HEK293 (cell line): ENCODE results near the gene GRB2.

Experiments used
- CTCF ChIP-seq: fragments of 450-650 bp; formaldehyde crosslinking; IDR thresholded peaks from 2 replicates; pipeline ENCODE4 v1.5.1; 2016; ENCODE audit warnings: missing biosample characterization, missing genetic modification characterization
- SALL2 ChIP-seq: fragments of 450-650 bp; formaldehyde crosslinking; IDR thresholded peaks from 2 replicates; pipeline ENCODE4 v1.5.0; 2017; ENCODE audit warnings: missing biosample characterization, mild to moderate bottlenecking, missing genetic modification characterization, borderline replicate concordance
- ZNF175 ChIP-seq: fragments of 450-650 bp; formaldehyde crosslinking; IDR thresholded peaks from 2 replicates; pipeline ENCODE4 v1.5.1; 2016; ENCODE audit warnings: missing biosample characterization, missing genetic modification characterization
- ZNF274 ChIP-seq, 2 experiments: fragments of 200-500 bp in 1 of 2; fragments of 450-650 bp in 1 of 2; sonication (Bioruptor generic) in 1 of 2; formaldehyde crosslinking in 1 of 2; IDR thresholded peaks; 2 replicates each; pipeline versions ENCODE4 v1.5.1 to v1.6.1; 2014 to 2016; ENCODE audit warnings: borderline replicate concordance in 1 of 2, inconsistent platforms in 1 of 2, low read length in 1 of 2, missing biosample characterization in 1 of 2, missing genetic modification characterization in 1 of 2
- ZNF48 ChIP-seq: fragments of 450-650 bp; formaldehyde crosslinking; IDR thresholded peaks from 2 replicates; pipeline ENCODE4 v1.5.1; 2016; ENCODE audit warnings: missing biosample characterization, missing genetic modification characterization
- ZNF510 ChIP-seq: fragments of 450-650 bp; formaldehyde crosslinking; IDR thresholded peaks from 2 replicates; pipeline ENCODE4 v1.5.1; 2018; ENCODE audit warnings: mild to moderate bottlenecking, missing genetic modification characterization, missing biosample characterization; ENCODE audit not compliant: insufficient replicate concordance

- no peak for TF ChIP-seq ZNF510 (tag by site-specific recombination)
- TF ChIP-seq CTCF = no peak
- TF ChIP-seq ZNF175 = no peak
- TF ChIP-seq ZNF274 (IDR thresholded peaks at IDR 0.05; ENCODE audit: low read length) = no peak
- no peak for TF ChIP-seq ZNF274 (tag by site-specific recombination; IDR thresholded peaks at IDR 0.05; ENCODE audit: borderline replicate concordance)
- TF ChIP-seq ZNF48 = no peak
- no peak for TF ChIP-seq SALL2 (tag by site-specific recombination)
These were observed 115.6 kb downstream of the GRB2 start for GRCh38 chr17:75289832-75290337.
